ENCODE results near the gene WDR62.

GRCh38 chr19:36028313-36029041, 26.2 kb upstream of the WDR62 start:
- TF ChIP-seq CTCF (IDR thresholded peaks at IDR 0.05) (no peak), POLR2A (IDR thresholded peaks at IDR 0.05) (no peak)
